ENCODE measurements around the gene ATP11C. TPM values are rescaled to one million over a fixed set of nuclear protein-coding genes. Genes with fewer than 3 reads are reported as not detected.

ATP11C gene
- total and polyA plus RNA-seq, 9 of the 15 experiments (the other 6 are each of a cell fraction or from before 2014, with no cell fraction given), result 18.2 to 42.2 (median 29.4) TPM

- FAIRE-seq (peak; percentile 73), DNase-seq (ENCODE audit: extremely low read depth in 1 of 4, low spot score in 3 of 4) (peak in 1 of 4 experiments; percentile 32), ATAC-seq (peak; percentile 56)
- ChIA-PET POLR2A (interaction anchor here (0.6 to 1.6 kb wide), 2 partner anchors 13 to 19 kb away, joined by 3 to 4 read pairs; no protein-coding TSS in a partner anchor), CTCF (ENCODE audit: low intra/inter-chr PET ratio) (no interaction called here)
- H3K79me2 ChIP-seq (ENCODE audit: control insufficient read depth, insufficient read depth, low read length), result peaks cover 49% of the 10 kb centered on the region
- H3K9me1 ChIP-seq (ENCODE audit: control insufficient read depth, insufficient read depth, low read length), result no peaks in the 10 kb centered on the region
- H3K9ac ChIP-seq (ENCODE audit: insufficient read depth in 1 of 2, low read depth in 2 of 2, low read length in 2 of 2), result peak overlapping the region in 1 of 2 experiments; percentile 30; a peak in 1 of 4 replicates
- 0 out of 2 replicates have a peak, but pooled peaks cover 6% of the 10 kb centered on the region for H4K20me1 ChIP-seq (replicated peaks; ENCODE audit: control insufficient read depth, insufficient read depth, low read length)
- no peak overlapping the region; the same call in 1 of the 2 replicates for H2AFZ ChIP-seq (ENCODE audit: low read depth, low read length)
- no TSS peak for BruUV-seq (replicated peaks)
- no peak overlapping the region for H3K4me3 ChIP-seq
- in situ Hi-C loops (cut with MboI) (no loop called here), intact Hi-C loops (cut with micrococcal nuclease) (loop anchor here (5.0 kb wide), 1 partner anchor 54 kb away; the partner anchor contains the start of gene ATP11C)
- H3K4me2 ChIP-seq (ENCODE audit: insufficient read depth, low read length), result peak overlapping the region; percentile 18; the same call in 1 of the 2 replicates
- 12% methylated on average over 6 of the region's 11 CpGs for WGBS (ENCODE audit: insufficient coverage, low coverage, missing lambda C conversion rate)
- peak overlapping the region; percentile 68; the same call in 2 of the 3 replicates for H3K27ac ChIP-seq (ENCODE audit: extremely low read depth, low read depth, low read length)
- H3K9me3 ChIP-seq (replicated peaks; ENCODE audit: control insufficient read depth, insufficient read depth, low read depth, low read length), result no peaks in the 10 kb centered on the region
- peaks cover 0 to 15% of the 10 kb centered on the region in 2 experiments; a peak in 4 of 5 replicates for H3K4me1 ChIP-seq (replicated peaks in 1 of 2; ENCODE audit: control insufficient read depth in 2 of 2, insufficient read depth in 2 of 2, low read length in 2 of 2)
- no peaks in the 10 kb centered on the region for H3K27me3 ChIP-seq (ENCODE audit: control insufficient read depth in 2 of 2, insufficient read depth in 2 of 2, low read length in 2 of 2)
- peaks cover 4% of the 10 kb centered on the region; the same call in 1 of the 3 replicates for H3K36me3 ChIP-seq (ENCODE audit: control insufficient read depth, insufficient read depth, low read length)
- TF ChIP-seq BHLHE40 (IDR thresholded peaks at IDR 0.05; ENCODE audit: low read length), result peak; percentile 76
- peak; percentile 41 for TF ChIP-seq ARID1B (IDR thresholded peaks at IDR 0.05)
- TF ChIP-seq FOSL1 (tag; conservative IDR thresholded peaks at IDR 0.05), result peak; percentile 61
- 0 out of 2 replicates have a peak, but pooled peaks have one; percentile 13 for TF ChIP-seq ATF7 (IDR thresholded peaks at IDR 0.05)
- TF ChIP-seq ZNF561 (CRISPR knock-in tag; conservative IDR thresholded peaks at IDR 0.05), result no peak
- peak; percentile 66 for TF ChIP-seq NFE2L1 (tag; IDR thresholded peaks at IDR 0.05; ENCODE audit: borderline replicate concordance, low read depth)
- TF ChIP-seq DMBX1 (CRISPR knock-in tag; IDR thresholded peaks at IDR 0.05; ENCODE audit: borderline replicate concordance), result no peak
- TF ChIP-seq SMARCA4 (IDR thresholded peaks at IDR 0.05), result peak; percentile 53; the same call in 1 of the 2 replicates
- TF ChIP-seq EGR1 (conservative IDR thresholded peaks at IDR 0.05), result peak; percentile 42; the same call in 1 of the 2 replicates
- no peak for TF ChIP-seq MAX (CRISPR knock-in tag; IDR thresholded peaks at IDR 0.05)
- no peak for TF ChIP-seq MYBL2 (IDR thresholded peaks at IDR 0.05; ENCODE audit: low read depth)
- TF ChIP-seq MYBL2 (CRISPR knock-in tag; IDR thresholded peaks at IDR 0.05; ENCODE audit: borderline replicate concordance), result no peak
- TF ChIP-seq ELK3 (CRISPR knock-in tag; IDR thresholded peaks at IDR 0.05), result no peak
- no peak for TF ChIP-seq CBX3 (IDR thresholded peaks at IDR 0.05; ENCODE audit: borderline replicate concordance in 1 of 2, low read length in 2 of 2)
- TF ChIP-seq ATF3 (IDR thresholded peaks at IDR 0.05), result peak; percentile 69
- no peak for TF ChIP-seq ATF3 (CRISPR knock-in tag; conservative IDR thresholded peaks at IDR 0.05)
- TF ChIP-seq ZNF507 (tag; conservative IDR thresholded peaks at IDR 0.05), result no peak
- no peak for TF ChIP-seq PREB (CRISPR knock-in tag; IDR thresholded peaks at IDR 0.05)
- no peak for TF ChIP-seq POLR2A (conservative IDR thresholded peaks at IDR 0.05)
- TF ChIP-seq KLF13 (tag; IDR thresholded peaks at IDR 0.05; ENCODE audit: borderline replicate concordance, low read depth), result peak; percentile 34; the same call in 1 of the 2 replicates
These were observed 55.0 kb downstream of the ATP11C start for GRCh38 chrX:139877710-139878414.

All from K562 (cell line).